A673 (cell line): Measurements from ENCODE around the gene HOXA3. TPM values are rescaled to one million over a fixed set of nuclear protein-coding genes. Genes with fewer than 3 reads are reported as not detected.
A peak's percentile ranks its signal among the peaks of the same experiment; 100 is the strongest.

Experiments
- BruUV-seq: library from RNA; stranded (reverse); fragments of 400-500 nt; replicated peaks from 2 replicates; lab custom pipeline; 2021; lab: Mats Ljungman, UMichigan
- CTCF ChIA-PET: fragments of 300-600 bp; sonication (Branson Sonifier 250); formaldehyde crosslinking; loops from one replicate; lab custom pipeline; 2022; ENCODE audit warnings: antibody characterized with exemption; lab: Charles Lee
- POLR2A ChIA-PET: fragments of 300-600 bp; sonication (Branson Sonifier 250); formaldehyde crosslinking; loops from one replicate; lab custom pipeline; 2022; ENCODE audit warnings: antibody characterized with exemption; ENCODE audit not compliant: low non-redundant PET; lab: Charles Lee
- DNase-seq: peaks from one replicate; pipeline ENCODE4 v3.0.0-alpha.2; 2015; ENCODE audit warnings: low spot score
- H3K27ac ChIP-seq: fragments of 200-600 bp; sonication (generic); 2 replicates; pipeline ENCODE4 v1.5.1; 2016; ENCODE audit warnings: mixed run types, low read depth, mild to moderate bottlenecking, mixed read lengths, antibody characterized with exemption, low read length; ENCODE audit not compliant: poor library complexity, severe bottlenecking
- H3K27me3 ChIP-seq: fragments of 200-600 bp; sonication (generic); replicated peaks from 2 replicates; pipeline ENCODE4 v1.6.1; 2017; ENCODE audit warnings: mixed run types, low read depth, mild to moderate bottlenecking, mixed read lengths, antibody characterized with exemption, low read length; ENCODE audit not compliant: insufficient read depth, poor library complexity
- H3K36me3 ChIP-seq: fragments of 200-600 bp; sonication (generic); 2 replicates; pipeline ENCODE4 v1.6.1; 2016; ENCODE audit warnings: mixed run types, mild to moderate bottlenecking, mixed read lengths, antibody characterized with exemption, low read length; ENCODE audit not compliant: insufficient read depth, poor library complexity, severe bottlenecking
- H3K4me1 ChIP-seq: fragments of 200-600 bp; sonication (generic); 2 replicates; pipeline ENCODE4 v1.6.1; 2017; ENCODE audit warnings: mixed run types, mild to moderate bottlenecking, mixed read lengths, antibody characterized with exemption, low read length; ENCODE audit not compliant: insufficient read depth, poor library complexity, severe bottlenecking
- H3K4me3 ChIP-seq: fragments of 200-600 bp; sonication (generic); 2 replicates; pipeline ENCODE4 v1.5.1; 2016; ENCODE audit warnings: low read depth, mixed run types, mild to moderate bottlenecking, mixed read lengths, low read length; ENCODE audit not compliant: poor library complexity, severe bottlenecking
- H3K9me3 ChIP-seq: fragments of 200-600 bp; sonication (generic); 2 replicates; pipeline ENCODE4 v1.6.1; 2016; ENCODE audit warnings: mixed run types, low read depth, mild to moderate bottlenecking, mixed read lengths, antibody characterized with exemption, low read length; ENCODE audit not compliant: poor library complexity, severe bottlenecking
- EZH2 ChIP-seq: fragments of 200-600 bp; sonication (generic); IDR thresholded peaks from 2 replicates; pipeline ENCODE4 v1.6.1; 2017; ENCODE audit warnings: borderline replicate concordance, low read depth, mild to moderate bottlenecking, mixed read lengths, antibody characterized with exemption, low read length; ENCODE audit not compliant: poor library complexity, severe bottlenecking
- intact Hi-C: fragments of 100-400 bp; cut with micrococcal nuclease; formaldehyde crosslinking; loops from one replicate; pipeline ENCODE4 v1.10.0; 2022; ENCODE audit not compliant: unreplicated experiment
- total RNA-seq: library from RNA; stranded (reverse); gene quantifications from 2 replicates; pipeline ENCODE4 v1.2.3, GENCODE V29; 2021
- TF ChIP-seq, protein P1 (sequence below): fragments of 300-800, 200-600 bp; sonication (generic); conservative IDR thresholded peaks from 2 replicates; pipeline ENCODE4 v1.5.1; 2017; ENCODE audit warnings: low read depth, mild to moderate bottlenecking, antibody characterized with exemption, low read length, moderate library complexity, mixed read lengths

The HOXA3 gene
- total RNA-seq, 1 experiment from 2014 or later = not detected

DNA sequence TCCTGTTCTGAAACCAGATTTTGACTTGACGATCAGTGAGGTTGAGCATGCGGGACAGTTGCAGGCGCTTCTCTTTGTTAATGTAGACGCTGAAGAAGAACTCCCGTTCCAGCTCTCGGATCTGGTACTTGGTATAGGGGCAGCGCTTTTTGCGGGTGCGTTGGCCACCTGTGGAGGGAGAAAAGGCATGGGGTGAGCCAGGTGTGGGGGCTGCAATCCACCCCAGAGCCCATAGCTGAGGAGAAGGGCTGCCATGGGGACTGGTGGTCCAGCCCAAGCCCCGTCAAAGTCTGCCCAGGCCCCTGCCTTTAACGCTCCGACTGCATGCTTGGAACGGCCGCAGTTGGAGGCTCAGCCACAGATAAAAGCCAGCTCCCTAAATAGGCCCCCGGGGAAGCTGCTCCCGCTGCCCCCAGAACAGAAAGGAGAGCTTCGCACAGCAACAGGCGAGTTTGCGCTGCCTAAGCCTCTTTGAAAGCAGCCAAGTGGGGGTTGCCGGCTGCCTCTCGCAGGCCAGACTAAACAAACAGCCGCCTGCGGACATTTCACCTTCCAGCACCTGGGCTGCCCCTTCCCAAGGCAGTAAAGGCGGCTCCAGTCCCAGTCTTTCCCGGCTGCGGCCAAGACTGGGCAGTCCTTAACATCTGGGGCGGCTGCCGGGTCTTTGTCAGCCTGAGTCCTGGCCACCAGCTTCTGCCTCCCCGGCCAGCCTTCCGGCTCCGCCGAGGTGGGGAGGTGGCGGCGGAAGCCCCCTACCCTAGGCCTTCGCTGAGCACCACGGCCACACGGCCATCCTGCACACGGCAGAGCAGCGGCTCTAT is 30.7 kb upstream of the HOXA3 start:
- no peak for DNase-seq
- H3K4me1 ChIP-seq = no peaks in the 10 kb centered on the region
- TF ChIP-seq, protein P1, sequence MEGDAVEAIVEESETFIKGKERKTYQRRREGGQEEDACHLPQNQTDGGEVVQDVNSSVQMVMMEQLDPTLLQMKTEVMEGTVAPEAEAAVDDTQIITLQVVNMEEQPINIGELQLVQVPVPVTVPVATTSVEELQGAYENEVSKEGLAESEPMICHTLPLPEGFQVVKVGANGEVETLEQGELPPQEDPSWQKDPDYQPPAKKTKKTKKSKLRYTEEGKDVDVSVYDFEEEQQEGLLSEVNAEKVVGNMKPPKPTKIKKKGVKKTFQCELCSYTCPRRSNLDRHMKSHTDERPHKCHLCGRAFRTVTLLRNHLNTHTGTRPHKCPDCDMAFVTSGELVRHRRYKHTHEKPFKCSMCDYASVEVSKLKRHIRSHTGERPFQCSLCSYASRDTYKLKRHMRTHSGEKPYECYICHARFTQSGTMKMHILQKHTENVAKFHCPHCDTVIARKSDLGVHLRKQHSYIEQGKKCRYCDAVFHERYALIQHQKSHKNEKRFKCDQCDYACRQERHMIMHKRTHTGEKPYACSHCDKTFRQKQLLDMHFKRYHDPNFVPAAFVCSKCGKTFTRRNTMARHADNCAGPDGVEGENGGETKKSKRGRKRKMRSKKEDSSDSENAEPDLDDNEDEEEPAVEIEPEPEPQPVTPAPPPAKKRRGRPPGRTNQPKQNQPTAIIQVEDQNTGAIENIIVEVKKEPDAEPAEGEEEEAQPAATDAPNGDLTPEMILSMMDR = no peak
- peak; percentile 36 for TF ChIP-seq EZH2
- intact Hi-C loops = no loop called here
- ChIA-PET CTCF (no interaction called here), POLR2A (no interaction called here)
- H3K4me3 ChIP-seq = no peak overlapping the region
- no peaks in the 10 kb centered on the region for H3K9me3 ChIP-seq
- peaks cover 98% of the 10 kb centered on the region for H3K27me3 ChIP-seq
- H3K36me3 ChIP-seq = no peaks in the 10 kb centered on the region
- no TSS peak for BruUV-seq
- H3K27ac ChIP-seq = no peak overlapping the region

DNA sequence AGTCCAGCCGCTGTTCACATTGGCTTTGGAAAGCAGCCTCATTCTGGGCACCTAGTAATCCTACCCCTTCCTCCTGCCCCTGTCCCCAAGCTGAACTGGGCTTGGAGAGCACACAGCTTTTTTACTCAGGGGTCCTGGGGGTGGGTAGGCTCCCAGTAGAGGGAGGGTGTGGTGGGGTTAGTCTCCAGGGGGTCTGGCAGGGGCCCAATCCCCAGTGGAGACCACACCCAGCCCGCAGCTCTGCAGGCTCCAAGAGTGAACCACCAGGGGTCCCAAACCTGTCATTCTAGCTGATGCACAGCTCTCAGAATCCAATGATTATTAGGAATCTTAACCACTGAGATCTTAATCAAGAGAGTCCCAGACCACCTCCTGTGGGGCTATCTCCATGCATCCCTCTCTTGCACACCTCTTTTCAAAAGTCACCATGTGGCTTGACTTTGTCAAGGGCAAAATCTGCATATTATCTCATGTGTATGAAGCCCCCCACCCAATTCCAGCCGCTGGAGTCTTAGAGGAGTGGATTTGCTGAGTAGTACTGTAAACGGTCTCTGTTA is 30.0 kb upstream of the HOXA3 start:
- Histone ChIP-seq H3K9me3 (no peaks in the 10 kb centered on the region), H3K36me3 (no peaks in the 10 kb centered on the region), H3K27ac (no peak overlapping the region), H3K4me3 (no peak overlapping the region), H3K4me1 (no peaks in the 10 kb centered on the region), H3K27me3 (peaks cover 98% of the 10 kb centered on the region)
- POLR2A ChIA-PET = no interaction called here
- no TSS peak for BruUV-seq
- DNase-seq = no peak
- TF ChIP-seq, protein P1 = no peak
- no peak for TF ChIP-seq EZH2
- intact Hi-C loops = no loop called here
- CTCF ChIA-PET = no interaction called here

DNA sequence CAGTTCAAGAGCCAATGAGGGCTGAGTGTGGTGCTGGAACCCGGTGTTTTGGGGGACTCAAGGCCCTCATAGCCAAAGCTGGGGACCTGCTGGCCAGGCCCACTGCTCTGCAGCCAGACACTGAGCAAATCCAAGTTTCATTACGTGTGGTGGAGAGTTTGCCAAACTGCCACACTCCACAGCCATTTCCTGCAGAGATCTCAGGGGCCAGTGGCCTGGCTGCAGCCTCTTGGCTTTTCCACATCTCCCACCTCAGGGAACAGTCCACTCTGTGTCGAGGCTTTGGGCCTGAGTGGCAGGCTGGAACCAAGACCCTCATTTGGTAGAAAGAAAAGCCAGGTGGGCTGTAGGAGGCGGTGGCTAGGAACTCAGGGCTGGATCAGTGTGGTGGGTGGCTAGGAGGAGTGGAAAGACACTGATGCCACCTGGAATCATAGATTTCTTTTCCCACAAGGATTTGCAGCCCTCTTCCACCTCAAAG is 29.5 kb upstream of the HOXA3 start:
- BruUV-seq = no TSS peak
- intact Hi-C loops = no loop called here
- Histone ChIP-seq H3K27ac (no peak overlapping the region), H3K27me3 (peaks cover 98% of the 10 kb centered on the region), H3K4me3 (no peak overlapping the region), H3K4me1 (no peaks in the 10 kb centered on the region), H3K9me3 (no peaks in the 10 kb centered on the region), H3K36me3 (no peaks in the 10 kb centered on the region)
- ChIA-PET POLR2A (no interaction called here), CTCF (no interaction called here)
- no peak for TF ChIP-seq EZH2
- TF ChIP-seq, protein P1 = no peak
- no peak for DNase-seq
